ENCODE data around the gene NEDD9. TPM values are rescaled to one million over a fixed set of nuclear protein-coding genes. Genes with fewer than 3 reads are reported as not detected.

NEDD9 gene
- total RNA-seq, 4 donors from 2014 or later: 51.7 to 136 (median 94.0) TPM

DNA sequence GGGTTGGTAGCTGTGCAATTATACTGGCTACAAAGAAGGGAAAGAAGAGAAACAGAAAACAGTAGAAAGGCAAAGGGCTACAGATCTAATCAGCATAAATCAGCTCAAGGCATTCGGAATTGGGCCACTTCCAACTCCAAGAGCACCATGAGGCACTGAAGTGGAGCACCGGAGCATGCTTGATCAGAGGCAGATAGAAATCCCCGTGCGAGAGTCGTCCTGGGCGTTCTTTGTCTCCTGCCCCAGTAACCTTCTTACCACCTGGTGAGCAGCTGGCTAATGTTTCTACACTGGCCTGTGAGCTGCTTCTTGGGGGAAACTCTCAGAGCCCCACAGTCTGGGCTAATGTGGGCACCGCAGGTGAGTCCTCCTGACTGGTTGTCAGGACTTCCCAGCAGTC is 16.7 kb downstream of the NEDD9 start:
- TF ChIP-seq, protein P1, sequence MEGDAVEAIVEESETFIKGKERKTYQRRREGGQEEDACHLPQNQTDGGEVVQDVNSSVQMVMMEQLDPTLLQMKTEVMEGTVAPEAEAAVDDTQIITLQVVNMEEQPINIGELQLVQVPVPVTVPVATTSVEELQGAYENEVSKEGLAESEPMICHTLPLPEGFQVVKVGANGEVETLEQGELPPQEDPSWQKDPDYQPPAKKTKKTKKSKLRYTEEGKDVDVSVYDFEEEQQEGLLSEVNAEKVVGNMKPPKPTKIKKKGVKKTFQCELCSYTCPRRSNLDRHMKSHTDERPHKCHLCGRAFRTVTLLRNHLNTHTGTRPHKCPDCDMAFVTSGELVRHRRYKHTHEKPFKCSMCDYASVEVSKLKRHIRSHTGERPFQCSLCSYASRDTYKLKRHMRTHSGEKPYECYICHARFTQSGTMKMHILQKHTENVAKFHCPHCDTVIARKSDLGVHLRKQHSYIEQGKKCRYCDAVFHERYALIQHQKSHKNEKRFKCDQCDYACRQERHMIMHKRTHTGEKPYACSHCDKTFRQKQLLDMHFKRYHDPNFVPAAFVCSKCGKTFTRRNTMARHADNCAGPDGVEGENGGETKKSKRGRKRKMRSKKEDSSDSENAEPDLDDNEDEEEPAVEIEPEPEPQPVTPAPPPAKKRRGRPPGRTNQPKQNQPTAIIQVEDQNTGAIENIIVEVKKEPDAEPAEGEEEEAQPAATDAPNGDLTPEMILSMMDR (IDR thresholded peaks at IDR 0.05; ENCODE audit: low read depth): no peak

DNA sequence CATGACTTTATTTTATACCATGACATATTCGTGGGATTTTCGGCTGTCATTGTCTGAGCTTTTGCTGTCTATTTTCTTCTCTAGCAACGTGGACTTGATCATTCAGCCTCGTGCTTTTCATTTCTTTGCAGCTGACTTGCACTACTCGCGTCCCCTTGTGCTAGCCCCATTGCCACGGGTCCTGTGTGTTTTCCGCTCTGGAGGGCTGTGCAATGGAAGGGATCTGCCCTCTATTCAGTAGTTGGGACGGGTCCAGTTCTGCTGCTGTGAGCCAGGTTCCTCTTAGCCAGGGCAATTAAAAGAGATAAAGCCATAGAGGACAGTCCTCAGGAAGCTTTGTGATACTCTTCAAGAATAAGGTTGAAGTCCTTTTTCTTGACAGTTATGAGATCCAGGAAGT is 17.6 kb downstream of the NEDD9 start:
- TF ChIP-seq, protein P1 (IDR thresholded peaks at IDR 0.05; ENCODE audit: low read depth): no peak

DNA sequence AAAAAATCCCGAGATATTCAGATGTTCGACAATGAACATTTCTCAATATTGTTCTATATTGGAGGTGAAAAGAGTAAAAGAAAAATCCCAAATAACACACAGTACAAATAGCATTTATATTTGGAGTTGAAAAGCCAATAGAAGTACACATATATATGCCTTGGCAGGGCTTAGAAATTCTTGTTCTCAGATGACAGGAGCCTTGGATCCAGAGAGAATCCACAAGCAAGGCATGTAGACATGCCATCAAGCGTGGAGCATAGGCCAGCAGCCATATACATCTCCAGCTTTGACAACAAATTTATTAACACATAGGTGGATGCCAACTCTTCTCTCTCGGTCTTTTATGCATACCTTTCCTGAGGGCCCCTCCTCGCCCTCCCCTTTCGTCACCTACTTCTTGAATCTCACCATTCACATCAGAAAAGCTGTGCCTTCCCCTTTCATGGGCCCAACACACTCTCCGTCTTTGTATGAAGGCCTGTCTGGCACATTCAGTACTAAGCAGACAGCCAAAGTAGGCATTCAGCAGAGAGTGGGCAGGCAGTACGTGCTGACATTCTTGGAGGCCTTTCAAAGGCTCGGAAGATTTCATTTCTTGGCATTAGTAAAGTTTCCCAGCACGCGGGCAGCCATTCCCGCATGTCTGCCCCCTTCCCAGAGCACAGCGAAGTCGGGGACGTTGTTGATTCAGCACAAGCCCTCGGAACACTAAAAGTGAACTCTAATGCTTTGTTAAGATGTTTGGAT is 18.2 kb downstream of the NEDD9 start:
- TF ChIP-seq, protein P1 (IDR thresholded peaks at IDR 0.05; ENCODE audit: low read depth): no peak

DNA sequence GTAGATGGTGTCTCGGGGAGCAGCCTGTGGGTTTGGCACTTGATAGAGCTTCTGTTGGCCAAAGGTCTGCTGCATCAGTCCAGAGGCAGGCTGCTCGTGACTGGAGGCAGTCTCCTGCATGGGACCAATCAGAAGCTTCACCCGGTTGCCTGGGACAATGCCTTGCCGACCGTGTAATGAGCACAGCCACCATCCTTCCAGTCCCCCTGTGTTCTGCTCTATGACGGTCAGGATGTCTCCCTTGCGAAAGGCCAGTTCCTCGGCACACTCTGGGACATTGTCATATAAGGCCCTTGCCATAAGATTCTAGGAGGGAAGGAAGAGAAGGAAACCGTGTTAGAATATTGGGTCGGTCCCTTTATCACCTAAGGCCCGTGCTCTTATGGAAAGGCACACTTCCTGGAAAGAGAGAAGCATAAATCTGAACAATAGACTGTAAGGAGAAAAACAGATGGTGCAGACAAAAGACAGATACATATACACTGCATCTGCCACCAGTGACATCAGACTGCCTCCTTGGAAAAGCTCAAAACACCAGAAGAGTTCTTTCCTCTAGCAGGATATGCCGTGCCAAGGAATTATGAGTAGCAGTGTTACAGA is 18.9 kb downstream of the NEDD9 start:
- TF ChIP-seq, protein P1 (IDR thresholded peaks at IDR 0.05; ENCODE audit: low read depth): no peak

DNA sequence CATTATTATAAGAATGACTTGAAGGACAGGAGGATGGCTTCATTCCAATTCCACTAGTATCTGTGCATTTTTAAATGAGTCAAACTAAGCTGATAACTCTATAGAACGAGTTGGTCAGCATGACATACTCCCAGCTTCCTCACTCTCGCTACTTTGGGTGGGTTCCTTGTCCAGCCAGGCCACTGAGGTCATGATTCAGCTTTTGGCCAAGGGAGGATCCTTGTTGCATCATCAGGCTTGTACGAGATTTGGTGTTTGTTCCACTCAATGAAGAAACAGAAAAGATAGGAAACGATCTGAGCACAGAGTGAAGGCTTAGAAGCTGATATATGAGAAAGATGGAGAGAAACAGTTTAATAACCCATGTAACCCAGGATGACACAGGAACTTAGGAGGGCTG is 19.8 kb downstream of the NEDD9 start:
- TF ChIP-seq, protein P1 (IDR thresholded peaks at IDR 0.05; ENCODE audit: low read depth): no peak

DNA sequence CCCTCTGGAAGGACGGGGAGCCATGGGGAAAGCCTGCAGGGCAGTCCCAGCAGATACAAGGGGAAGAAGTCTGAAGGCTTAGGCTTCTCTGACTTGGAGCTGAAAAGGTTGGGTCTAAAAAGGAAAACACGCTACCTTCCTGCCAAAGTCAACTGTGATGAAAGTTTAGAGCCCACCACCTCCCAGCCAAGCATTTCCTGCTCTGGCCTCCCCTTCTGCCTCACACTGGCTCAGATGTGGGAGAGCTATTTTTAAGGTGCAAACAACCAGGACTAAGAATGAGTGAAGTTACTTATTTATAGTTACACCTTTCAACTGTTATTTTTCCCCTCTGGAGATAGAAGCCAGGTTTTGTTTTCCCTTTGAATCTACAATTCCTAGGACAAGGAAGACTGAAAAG is 21.2 kb downstream of the NEDD9 start:
- TF ChIP-seq, protein P1 (IDR thresholded peaks at IDR 0.05; ENCODE audit: low read depth): no peak

DNA sequence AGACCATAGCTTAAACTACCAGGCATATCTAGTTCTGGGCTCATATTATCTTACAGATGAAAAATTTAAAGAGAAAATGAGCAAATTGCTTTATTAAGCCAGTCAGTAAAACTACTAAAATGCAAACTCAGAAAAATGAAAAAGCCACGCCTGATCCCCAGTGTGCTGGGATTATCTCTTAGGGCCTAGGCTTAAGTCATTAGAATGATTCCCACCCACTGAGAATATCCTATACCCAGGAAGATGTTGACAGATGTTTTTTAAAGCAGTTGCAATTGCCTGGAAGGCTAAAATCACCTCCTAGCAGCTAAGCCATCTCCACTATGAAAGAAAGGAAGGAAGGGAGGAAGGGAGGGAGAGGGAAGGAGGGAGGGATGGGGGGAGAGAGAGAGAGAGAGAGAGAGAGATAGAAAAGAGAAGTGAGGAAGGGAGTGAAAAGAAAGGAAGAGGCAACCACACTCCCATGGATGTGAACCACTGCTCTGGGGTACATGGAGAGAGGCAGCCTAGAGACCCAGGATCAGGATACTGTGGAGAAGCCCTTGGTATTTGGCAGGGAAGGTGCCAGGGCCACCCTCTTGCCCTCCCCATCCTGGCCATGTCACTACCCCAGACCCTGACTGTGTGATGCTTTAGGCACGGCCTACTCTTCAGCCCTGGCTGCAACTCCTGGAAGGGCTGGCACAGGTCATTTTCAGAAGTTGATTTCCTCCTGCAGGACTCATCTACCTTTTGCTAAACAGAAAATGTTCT is 21.9 kb downstream of the NEDD9 start:
- TF ChIP-seq, protein P1 (IDR thresholded peaks at IDR 0.05; ENCODE audit: low read depth): no peak

Measured in subcutaneous adipose tissue (tissue), 4 donors.